HG02970 (cell line): ENCODE measurements around the gene STARD13.

Experiments
- ATAC-seq: cut with Tn5 transposase; IDR thresholded peaks from one replicate; pipeline ENCODE4 v1.9.1; 2021; ENCODE audit warnings: mild to moderate bottlenecking, moderate library complexity, moderate number of reproducible peaks; ENCODE audit not compliant: unreplicated experiment, low FRiP score

Gene STARD13

DNA sequence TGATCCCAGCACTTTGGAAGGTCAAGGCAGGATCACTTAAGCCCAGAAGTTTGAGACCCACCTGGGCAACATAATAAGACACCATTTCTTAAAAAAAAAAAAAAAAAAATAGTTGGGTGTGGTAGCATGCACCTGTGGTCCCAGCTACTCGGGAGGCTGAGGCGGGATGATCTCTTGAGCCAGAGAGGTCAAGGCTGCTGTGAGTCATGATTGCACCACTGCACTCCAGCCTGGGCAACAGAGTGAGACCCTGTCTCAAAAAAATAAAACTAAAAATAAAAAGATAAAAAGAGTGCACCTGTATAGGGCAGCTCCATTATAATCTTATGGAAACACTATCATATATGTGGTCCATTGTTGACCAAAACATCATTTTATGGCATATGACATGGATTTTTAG lies 25.5 kb upstream of the STARD13 start:
- no peak for ATAC-seq

- ATAC-seq = no peak
These were observed 24.9 kb upstream of the STARD13 start for GRCh38 chr13:33310245-33311038.

DNA sequence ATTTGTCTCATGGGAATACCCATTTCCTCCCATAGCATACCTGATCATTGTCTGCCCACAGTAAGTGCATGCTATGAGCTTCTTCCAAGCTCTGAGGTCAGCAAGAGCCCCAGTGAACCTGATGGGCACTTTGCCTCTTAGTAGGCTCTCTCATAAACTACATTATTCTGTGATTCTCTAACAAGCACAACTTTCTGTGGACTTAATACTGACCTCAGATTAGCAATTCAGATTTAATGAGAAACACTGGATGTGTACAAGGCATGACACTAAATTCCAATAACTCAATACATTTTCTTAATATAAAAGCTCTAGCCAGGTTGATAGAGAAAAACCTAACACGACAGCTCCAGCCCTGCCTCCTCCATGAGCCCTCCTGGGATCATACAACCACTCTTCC lies 23.3 kb upstream of the STARD13 start:
- no peak for ATAC-seq

DNA sequence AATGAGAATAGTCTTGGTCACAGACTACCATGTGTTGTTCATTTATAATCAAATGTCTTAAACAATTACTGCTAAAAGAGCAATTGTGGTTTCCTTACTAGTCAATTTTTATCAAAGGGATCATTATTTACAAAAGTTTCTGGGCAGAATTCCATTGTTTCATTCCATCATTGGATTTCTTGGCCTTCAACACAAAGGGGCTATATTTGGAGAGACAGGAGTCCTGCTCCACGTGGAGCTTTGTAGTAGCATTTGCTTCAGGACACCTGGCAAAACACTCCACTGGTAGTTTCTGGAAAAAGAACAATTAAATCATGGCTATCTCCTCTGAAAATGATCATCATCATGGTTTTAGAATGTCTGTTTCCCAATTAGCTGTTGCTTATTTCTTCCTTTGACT lies 22.3 kb upstream of the STARD13 start:
- ATAC-seq = no peak

DNA sequence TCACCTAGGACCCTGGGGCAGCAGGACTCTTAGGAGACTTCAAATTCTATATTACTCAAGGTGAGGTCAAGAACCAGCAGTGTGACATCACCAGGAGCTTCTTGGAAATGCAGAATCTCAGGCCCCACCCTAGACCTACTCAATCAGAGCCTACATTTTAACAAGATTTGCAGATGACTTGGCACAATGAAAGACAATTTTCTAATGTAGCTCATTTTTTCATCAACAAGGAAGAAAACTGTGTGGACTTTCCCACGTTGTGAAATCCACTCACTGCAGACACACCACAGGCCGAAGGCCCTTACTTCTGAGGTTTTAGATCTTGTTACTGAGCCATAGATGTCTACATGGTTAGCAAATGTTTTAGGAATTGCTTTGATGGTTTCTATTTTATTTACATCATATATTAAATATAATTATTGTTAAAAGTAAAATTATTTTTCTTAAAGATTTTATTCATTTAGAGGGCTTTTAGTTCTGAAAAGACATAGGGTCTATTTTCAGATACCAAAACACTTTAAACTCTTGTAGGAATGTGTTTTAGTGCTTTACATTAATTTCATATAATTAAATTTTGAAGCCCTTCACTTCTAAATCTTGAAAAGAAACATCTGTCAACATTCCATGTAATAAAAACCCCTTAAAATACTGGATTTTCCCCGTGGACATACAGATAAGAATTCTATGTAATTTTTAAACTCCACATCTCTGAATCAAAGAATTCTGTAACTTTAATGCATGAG lies 18.5 kb upstream of the STARD13 start:
- no peak for ATAC-seq

- ATAC-seq = no peak
These were observed 14.1 kb upstream of the STARD13 start for GRCh38 chr13:33299626-33300025.

DNA sequence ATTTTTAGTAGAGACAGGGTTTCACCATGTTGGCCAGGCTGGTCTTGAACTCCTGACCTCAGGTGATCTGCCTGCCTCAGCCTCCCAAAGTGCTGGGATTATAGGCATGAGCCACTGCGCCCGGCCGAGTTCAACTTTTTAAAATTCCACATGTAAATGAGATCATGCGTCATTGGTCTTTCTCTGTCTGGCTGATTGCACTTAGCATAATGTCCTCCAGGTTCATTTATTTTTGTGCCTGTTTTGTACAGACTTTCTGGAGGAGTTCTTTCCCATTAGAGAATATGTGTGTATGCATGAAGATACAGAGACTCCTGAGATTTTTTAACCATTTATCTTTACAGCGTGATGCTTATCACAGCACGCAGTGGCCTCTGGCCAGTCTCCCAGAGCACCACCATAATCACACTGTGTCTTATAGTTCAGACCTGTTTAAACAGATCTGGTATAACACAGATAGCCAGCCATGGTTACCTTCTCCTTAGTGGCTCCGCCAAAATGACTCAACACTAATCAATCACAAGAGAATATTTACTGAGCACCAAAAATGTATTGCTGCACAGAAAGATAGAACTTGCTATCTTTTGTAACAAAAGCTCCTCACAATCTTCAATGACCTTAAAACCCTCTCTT lies 11.4 kb upstream of the STARD13 start:
- ATAC-seq = no peak

DNA sequence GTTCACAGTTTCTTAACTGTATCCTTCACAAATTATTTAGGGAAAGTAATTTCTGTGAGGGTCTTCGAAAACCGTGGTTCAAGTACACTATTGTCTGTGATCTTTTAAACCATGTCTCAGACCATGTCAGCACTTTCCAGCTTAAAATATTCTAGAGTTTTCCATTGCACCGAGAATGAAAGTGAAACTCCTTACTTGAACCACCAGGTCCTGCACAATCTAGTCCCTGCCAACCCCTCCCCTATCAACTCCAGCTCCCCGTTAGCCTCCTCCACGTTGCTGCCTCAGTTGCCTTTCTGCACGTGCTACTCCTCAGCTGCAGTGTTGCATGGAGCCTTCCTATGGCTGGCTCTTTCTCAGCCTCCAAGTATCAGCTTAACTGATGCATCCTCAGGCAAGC lies 7.2 kb upstream of the STARD13 start:
- no peak for ATAC-seq

DNA sequence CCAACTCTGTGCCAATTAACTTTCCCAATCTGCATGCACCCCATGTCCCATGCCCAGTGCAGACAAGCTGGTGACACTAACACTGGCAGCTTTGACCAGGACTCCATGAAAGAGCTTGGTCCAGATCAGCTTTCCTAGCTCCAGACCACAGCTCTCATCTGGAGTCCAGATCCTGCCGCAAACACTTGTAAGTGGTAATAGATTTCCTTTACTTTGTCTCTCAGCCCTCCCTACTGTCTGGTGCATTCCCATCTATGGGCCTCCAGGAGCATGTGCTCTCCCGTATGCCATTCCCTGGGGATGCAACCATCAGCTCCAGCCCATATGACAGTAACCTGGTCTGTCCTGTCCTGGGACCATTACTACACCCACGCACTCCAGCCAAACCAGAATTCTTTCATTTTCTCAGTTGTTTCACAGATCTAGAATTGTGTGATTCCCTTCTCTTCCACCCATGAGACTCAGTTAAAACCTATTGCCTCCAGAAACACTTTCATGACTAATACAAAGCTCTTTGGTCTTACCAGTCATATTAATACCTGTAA lies 4.9 kb upstream of the STARD13 start:
- no peak for ATAC-seq

- ATAC-seq = no peak
These were observed 4.4 kb upstream of the STARD13 start for GRCh38 chr13:33289966-33290365.

DNA sequence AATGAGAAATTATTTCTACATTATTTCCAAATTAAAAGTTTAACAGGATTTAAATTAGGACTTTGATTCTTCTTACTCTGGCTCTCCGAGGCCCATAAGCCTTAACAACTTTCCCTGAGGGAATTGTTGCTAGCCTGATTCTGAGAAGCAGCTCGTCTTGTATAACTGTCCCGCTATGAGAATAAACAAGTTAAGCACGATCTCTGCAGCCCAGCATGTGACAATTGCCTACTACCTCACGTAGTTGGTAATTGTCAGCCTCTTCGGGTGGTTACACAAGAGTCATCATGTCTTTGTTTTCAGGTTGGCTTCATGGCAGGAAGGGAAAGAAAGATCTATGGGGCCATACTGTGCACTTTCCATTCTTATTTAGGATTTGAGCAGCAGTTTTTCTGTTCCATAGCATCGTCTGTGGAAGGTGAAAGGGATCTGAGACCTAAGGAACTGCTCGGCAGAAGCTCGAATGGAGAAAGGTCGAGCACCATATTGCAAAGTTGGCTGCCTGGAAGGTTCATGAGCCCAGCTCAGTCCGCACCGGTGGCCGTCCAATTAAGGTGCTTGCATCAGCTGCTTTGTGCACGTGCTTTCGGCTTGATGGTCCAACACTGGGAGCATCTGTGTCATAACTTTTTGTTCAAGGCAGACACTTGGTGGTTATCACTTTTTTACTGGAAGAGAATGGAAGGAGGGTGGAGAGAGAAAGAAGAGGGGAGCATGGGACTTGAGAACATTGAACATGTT lies 1.8 kb upstream of the STARD13 start:
- ATAC-seq = no peak

- no peak for ATAC-seq
These were observed 573 bp upstream of the STARD13 start for GRCh38 chr13:33286128-33286527.

DNA sequence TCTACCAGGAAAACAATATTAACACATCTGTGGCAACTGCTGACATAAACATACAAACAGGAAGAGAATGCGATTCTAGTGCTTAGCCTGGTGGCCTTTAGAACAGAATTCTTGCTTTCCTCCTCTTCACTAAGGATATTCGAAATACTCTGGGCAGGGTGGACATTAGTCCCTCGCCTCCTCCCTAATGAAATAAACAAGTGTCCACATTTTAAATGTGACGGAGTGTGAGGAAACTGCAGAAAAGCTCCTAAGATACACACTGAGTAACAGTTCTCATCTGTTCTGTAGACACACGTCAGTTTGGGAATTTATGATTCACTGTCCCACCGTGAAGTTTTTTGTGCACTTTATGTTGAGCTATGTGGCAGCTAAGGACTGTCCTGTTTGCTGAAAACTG lies 639 bp downstream of the STARD13 start:
- ATAC-seq = no peak

DNA sequence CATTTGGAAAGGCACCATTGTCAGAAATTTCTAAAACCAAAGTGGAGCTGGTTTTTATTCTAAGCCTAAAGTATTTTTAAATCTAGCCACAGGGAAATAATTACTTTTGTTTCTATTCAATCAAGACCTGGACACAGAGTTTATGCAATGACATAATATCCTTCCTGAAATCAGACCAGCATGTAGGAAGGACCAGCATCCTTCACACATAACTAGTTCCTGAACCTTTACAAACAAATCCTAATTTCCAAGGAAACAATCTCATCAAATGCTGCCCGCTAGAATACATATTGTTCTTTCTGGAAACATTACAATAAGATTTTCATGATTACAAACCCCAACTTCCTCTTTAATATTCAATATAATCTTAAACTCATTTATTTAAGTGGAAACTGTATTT lies 1.5 kb downstream of the STARD13 start:
- no peak for ATAC-seq

DNA sequence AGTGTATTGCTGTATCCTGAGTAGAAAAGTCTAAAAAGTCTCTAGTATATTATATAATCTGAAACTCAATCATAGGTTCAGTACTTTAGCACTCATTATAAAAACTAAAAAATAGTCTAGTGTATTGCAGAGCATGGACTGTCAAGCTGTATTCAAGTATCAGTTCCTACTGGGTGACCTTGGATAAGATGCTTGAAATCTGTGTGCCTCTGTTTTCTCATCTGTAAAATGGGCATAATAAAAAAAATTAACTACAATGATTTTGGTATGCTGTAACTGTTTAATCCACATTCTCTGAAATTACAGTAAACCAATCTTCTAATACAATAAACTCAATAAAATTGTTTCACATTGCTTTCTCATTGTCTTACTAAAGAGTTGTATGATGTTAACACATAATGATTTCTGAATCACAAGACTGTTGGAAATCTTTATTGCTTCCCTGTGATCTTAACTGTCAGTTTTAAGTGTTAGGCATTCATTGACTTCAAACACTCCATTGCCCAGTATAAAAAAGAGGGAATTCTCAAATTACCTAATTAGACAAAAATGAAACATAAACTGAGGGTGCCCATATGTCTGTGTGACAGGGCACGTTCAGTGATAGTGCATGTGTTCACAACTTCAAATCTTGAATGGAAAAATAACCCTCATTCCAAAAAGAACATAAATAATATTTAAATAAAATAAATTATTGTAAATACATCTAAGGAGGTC lies 2.2 kb downstream of the STARD13 start:
- no peak for ATAC-seq

DNA sequence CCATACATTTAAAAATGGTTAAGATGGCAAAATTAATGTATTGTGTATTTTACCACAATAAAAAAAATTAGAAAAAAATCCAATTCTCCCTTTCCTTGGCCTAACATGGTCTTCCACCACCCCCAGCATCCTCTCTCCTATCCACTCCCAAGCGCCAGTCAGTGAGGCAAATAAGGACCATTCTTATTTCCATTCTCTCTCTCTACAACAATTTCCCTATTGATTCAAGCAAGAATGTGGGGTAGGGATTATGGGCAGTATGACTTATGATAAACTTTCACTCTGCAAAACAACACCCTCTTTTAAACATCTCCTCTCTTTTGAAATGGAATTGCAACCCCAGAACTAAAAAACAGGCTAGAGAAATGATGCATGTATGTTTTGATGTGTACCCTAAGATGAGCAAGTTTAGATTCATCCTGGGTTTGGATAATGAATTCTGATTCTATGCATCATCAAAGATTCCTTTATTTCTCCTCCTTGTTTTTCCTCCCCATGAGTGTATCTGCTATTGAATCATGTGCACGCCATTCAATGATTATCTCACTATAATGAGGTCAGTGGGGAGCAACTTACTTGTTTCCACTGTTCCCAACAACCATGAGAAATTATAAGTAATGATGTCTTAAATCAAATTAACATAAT lies 3.5 kb downstream of the STARD13 start:
- no peak for ATAC-seq

DNA sequence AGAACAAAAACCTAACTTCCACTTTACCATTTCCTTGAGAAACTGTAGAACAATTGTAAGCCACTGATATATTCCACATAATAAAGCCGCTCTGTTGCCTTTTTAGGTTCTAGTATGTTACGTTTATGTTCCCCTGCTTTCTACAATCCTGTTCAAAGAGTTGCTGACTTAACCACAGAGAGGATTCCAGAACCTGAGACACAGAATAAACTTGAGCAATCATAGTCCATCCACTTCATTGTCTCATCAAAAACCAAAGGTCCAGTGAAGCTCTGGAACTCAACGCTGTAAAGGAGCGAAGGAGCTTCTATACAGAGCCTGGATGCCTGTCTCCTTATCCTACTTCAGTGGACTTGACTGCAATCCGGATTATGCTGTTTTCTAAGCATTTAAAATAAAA lies 4.6 kb downstream of the STARD13 start:
- no peak for ATAC-seq

DNA sequence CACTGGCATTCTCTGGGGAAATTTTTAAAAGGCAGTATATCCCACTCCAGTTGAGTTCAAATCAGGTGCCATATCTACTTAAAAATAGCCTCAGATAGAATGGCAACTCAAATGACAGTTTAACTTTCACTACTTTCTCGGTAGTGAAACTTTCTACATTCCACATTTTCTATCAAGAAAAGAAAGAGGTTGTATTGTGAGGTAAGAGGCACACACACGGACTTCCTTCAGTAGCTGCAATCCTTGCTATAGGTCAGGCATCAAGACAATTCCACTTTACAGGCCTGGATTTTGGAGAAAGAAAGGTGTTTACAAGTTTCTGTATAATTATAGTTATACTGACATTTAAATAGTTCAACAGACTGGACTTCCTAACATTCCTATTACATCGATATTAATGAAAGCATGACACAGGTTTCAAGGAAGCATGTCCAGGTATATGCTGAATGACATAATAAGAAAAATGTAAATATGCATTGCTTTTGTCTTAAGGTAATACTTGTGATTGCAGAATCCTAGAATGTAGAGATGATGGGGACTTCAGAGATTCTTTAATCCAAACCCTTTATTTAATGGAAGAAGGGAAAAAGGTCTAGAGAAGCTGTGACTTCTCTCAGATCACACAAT lies 5.2 kb downstream of the STARD13 start:
- no peak for ATAC-seq
